RWPE1 (cell line): ENCODE results near the gene TTC21B.
"Not testable (repeated sequence)": the region's sequence is repeated elsewhere in the genome, so short reads cannot be mapped to it uniquely, and the experiment has no call there.

Source experiments
- CTCF ChIA-PET: fragments of 350-600 bp; sonication (Branson Sonifier 250); formaldehyde crosslinking; extraction: SDS; loops from one replicate; lab custom pipeline; 2021; lab: Yijun Ruan, JAX
- POLR2A ChIA-PET: fragments of 400-600 bp; formaldehyde crosslinking; extraction: SDS; loops from one replicate; lab custom pipeline; 2020; ENCODE audit warnings: antibody characterized with exemption; ENCODE audit not compliant: low non-redundant PET; lab: Yijun Ruan, JAX
- DNase-seq: peaks from one replicate; pipeline ENCODE4 v3.0.0; 2012; ENCODE audit warnings: low spot score
- H3K27ac ChIP-seq: fragments of 450-650 bp; 2 replicates; pipeline ENCODE4 v1.5.1; 2017
- TF ChIP-seq, protein P1 (sequence below): fragments of 450-650 bp; conservative IDR thresholded peaks from 2 replicates; pipeline ENCODE4 v1.5.1; 2017; ENCODE audit warnings: low read depth, mild to moderate bottlenecking

Gene TTC21B

DNA sequence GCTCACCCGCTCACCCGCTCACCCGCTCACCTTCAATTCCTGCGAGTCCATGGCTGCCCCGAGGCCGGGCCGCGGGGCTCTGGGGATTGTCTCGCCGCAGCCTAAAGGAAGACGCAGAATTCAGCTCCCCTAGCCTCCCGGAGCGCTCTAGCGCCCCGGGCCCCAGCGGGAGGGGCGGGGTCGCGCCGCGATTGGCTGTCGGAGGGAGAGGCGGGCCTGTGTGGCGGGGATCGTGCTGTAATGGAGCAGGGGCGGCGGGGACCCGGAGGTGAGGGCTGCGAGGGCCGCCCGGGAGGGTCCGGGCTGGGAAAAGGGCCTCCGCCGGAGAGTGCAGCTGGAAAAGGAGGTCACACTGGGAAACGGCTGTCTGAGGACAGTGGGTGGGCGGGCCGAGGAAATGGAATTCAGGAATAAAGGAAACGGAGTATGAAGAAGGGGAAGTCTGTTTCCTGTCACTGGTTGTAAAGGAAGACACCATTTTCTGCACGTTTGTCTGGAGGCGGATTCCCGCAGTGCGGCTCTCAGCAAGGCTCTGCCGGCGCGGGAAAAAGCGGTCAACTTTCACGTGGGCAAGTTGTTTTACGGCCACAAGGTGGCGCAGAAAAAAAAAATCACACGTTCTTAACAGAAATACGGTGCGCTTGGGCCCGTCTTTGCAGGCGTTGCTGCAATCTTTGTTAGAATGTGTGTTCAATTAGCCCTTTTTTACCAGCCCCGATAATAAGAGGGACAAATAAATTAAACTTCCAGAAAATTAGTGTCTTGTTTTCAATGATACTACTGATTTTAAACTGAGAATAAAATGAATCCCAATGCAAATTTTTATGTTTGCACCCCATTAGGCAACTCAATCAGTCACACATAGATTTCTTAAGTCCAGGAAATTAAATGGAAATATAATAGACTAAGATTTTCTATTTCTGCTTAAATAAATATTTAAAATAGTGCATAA is at the start of gene TTC21B:
TTC21B (minus strand) TSS at position 122 of the 952 bp plus-strand sequence; CDS start at position 51, 71 bp downstream.
- POLR2A ChIA-PET, result no interaction called here
- DNase-seq, result peak; percentile 93
- CTCF ChIA-PET, result interaction anchor here (0.6 to 1.4 kb wide), 6 partner anchors 17 to 519 kb away, joined by 3 to 6 read pairs (median 3); partner anchors contain the start of gene SCN1A
- H3K27ac ChIP-seq, result peak within 1 kb of the TSS; percentile 90
- TF ChIP-seq, protein P1, sequence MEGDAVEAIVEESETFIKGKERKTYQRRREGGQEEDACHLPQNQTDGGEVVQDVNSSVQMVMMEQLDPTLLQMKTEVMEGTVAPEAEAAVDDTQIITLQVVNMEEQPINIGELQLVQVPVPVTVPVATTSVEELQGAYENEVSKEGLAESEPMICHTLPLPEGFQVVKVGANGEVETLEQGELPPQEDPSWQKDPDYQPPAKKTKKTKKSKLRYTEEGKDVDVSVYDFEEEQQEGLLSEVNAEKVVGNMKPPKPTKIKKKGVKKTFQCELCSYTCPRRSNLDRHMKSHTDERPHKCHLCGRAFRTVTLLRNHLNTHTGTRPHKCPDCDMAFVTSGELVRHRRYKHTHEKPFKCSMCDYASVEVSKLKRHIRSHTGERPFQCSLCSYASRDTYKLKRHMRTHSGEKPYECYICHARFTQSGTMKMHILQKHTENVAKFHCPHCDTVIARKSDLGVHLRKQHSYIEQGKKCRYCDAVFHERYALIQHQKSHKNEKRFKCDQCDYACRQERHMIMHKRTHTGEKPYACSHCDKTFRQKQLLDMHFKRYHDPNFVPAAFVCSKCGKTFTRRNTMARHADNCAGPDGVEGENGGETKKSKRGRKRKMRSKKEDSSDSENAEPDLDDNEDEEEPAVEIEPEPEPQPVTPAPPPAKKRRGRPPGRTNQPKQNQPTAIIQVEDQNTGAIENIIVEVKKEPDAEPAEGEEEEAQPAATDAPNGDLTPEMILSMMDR, result peak; percentile 72

GRCh38 chr2:166000401-166000800 is 46.8 kb upstream of the TTC21B start:
- TF ChIP-seq, protein P1, result no peak
- no peak overlapping the region for H3K27ac ChIP-seq
- DNase-seq, result no peak
- ChIA-PET CTCF (no interaction called here), POLR2A (no interaction called here)

- ChIA-PET POLR2A (no interaction called here), CTCF (no interaction called here)
- TF ChIP-seq, protein P1, result no peak
- H3K27ac ChIP-seq, result no peak overlapping the region
- no peak for DNase-seq
Measured at GRCh38 chr2:165990846-165991245, 37.3 kb upstream of the TTC21B start.

GRCh38 chr2:165989851-165990250 is 36.3 kb upstream of the TTC21B start:
- ChIA-PET CTCF (no interaction called here), POLR2A (no interaction called here)
- H3K27ac ChIP-seq, result no peak overlapping the region
- DNase-seq, result no peak
- TF ChIP-seq, protein P1, result no peak

- TF ChIP-seq, protein P1, result no peak
- ChIA-PET CTCF (no interaction called here), POLR2A (no interaction called here)
- no peak overlapping the region for H3K27ac ChIP-seq
- no peak for DNase-seq
Measured at GRCh38 chr2:165985120-165985519, 31.5 kb upstream of the TTC21B start.

DNA sequence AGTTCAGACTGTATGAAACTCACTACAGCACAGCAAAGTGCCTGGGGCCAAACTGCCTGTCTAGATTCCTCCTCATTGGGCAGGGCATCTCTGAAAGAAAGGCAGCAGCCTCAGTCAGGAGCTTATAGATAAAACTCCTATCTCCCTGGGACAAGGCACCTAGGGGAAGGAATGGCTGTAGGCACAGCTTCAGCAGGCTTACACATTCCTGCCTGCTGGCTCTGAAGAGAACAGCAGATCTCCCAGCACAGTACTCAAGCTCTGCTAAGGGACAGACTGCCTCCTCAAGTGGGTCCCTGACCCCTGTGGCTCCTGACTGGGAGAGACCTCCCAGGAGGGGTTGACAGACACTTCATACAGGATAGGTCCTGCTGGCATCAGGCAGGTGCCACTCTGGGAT is 18.6 kb upstream of the TTC21B start:
- H3K27ac ChIP-seq, CTCF ChIA-PET, POLR2A ChIA-PET, DNase-seq: not testable (repeated sequence)

GRCh38 chr2:165970663-165971062 is 17.1 kb upstream of the TTC21B start:
- TF ChIP-seq, protein P1, result no peak
- ChIA-PET CTCF (interaction anchor here (1.0 kb wide), 1 partner anchor 17 kb away, joined by 3 read pairs; the partner anchor contains the start of gene TTC21B), POLR2A (no interaction called here)
- no peak overlapping the region for H3K27ac ChIP-seq
- no peak for DNase-seq
